ENCODE results near the gene ZP3.

DNA sequence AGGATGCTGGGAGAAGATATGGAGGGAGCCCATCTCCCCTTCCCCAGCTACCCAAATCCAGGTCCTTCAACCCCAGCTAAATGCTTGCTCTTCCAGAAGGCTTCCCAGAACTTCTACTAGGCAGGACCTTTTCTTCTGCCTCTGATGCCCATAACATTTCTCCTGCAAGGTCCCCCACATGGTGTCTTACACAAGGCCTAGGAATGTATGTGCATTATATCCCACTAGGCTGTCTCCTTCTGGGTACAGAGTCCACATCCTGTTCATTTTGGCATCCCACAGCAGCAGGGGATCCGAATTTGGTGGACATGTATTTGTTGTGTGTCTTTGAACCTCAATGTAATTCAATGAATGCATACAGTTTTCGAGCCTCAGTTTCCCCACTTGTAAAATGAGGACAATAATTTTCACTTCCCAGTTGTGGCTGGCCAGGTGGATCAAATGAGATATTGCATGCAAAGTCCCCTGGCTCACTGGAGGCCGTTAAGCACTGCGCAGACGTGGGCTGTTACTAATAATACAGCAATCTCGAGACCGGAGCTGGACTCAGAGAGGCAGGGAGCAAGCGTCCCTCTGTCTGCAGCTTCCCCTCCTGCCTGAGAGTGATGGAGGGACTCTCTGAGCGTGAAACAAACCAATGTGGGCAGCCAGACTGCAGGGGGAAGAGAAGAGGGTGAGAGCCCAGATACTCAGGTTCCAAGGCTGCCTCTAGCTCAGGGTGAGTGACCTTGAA lies 47.4 kb upstream of the ZP3 start:
- TF ChIP-seq POLR2AphosphoS5 (IDR thresholded peaks at IDR 0.05) (no peak), POLR2A (IDR thresholded peaks at IDR 0.05) (no peak), EP300 (IDR thresholded peaks at IDR 0.05) (no peak)
- TF ChIP-seq, protein P1, sequence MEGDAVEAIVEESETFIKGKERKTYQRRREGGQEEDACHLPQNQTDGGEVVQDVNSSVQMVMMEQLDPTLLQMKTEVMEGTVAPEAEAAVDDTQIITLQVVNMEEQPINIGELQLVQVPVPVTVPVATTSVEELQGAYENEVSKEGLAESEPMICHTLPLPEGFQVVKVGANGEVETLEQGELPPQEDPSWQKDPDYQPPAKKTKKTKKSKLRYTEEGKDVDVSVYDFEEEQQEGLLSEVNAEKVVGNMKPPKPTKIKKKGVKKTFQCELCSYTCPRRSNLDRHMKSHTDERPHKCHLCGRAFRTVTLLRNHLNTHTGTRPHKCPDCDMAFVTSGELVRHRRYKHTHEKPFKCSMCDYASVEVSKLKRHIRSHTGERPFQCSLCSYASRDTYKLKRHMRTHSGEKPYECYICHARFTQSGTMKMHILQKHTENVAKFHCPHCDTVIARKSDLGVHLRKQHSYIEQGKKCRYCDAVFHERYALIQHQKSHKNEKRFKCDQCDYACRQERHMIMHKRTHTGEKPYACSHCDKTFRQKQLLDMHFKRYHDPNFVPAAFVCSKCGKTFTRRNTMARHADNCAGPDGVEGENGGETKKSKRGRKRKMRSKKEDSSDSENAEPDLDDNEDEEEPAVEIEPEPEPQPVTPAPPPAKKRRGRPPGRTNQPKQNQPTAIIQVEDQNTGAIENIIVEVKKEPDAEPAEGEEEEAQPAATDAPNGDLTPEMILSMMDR (IDR thresholded peaks at IDR 0.05): no peak
